Neuron (in vitro differentiated cells): ENCODE results near the gene EIF4E.
"Not testable (repeated sequence)": the region's sequence is repeated elsewhere in the genome, so short reads cannot be mapped to it uniquely, and the experiment has no call there.

Experiments used
- H2AFZ ChIP-seq: one replicate; pipeline ENCODE4 v1.6.1; 2013; ENCODE audit warnings: low read depth, mild to moderate bottlenecking, inconsistent platforms, low read length, moderate library complexity
- H3K27me3 ChIP-seq: one replicate; pipeline ENCODE4 v1.6.1; 2013; ENCODE audit warnings: low read length; ENCODE audit not compliant: insufficient read depth
- H3K36me3 ChIP-seq: one replicate; pipeline ENCODE4 v1.6.1; 2013; ENCODE audit warnings: low read length; ENCODE audit not compliant: insufficient read depth
- H3K4me1 ChIP-seq: one replicate; pipeline ENCODE4 v1.6.1; 2013; ENCODE audit warnings: low read length; ENCODE audit not compliant: insufficient read depth
- H3K4me3 ChIP-seq: 2 replicates; pipeline ENCODE4 v1.5.1; 2013; ENCODE audit warnings: mild to moderate bottlenecking, low read length, moderate library complexity
- H3K9me3 ChIP-seq: one replicate; pipeline ENCODE4 v1.6.1; 2013; ENCODE audit warnings: low read length

EIF4E gene

GRCh38 chr4:98848448-98848847, 80.5 kb downstream of the EIF4E start:
- H3K4me3 ChIP-seq, result no peak overlapping the region
- H3K27me3 ChIP-seq, result no peaks in the 10 kb centered on the region
- no peaks in the 10 kb centered on the region for H3K4me1 ChIP-seq
- H3K9me3 ChIP-seq, result no peaks in the 10 kb centered on the region
- no peak overlapping the region for H2AFZ ChIP-seq
- H3K36me3 ChIP-seq, result no peaks in the 10 kb centered on the region

- Histone ChIP-seq H3K9me3 (no peaks in the 10 kb centered on the region), H2AFZ (no peak overlapping the region), H3K27me3 (no peaks in the 10 kb centered on the region), H3K36me3 (no peaks in the 10 kb centered on the region), H3K4me3 (no peak overlapping the region), H3K4me1 (no peaks in the 10 kb centered on the region)
Measured at GRCh38 chr4:98845960-98846359, 83.0 kb downstream of the EIF4E start.

GRCh38 chr4:98842917-98843316, 86.0 kb downstream of the EIF4E start:
- not testable (repeated sequence) for H3K36me3 ChIP-seq, H3K27me3 ChIP-seq, H3K9me3 ChIP-seq, H2AFZ ChIP-seq, H3K4me1 ChIP-seq, H3K4me3 ChIP-seq

- H3K9me3 ChIP-seq, result no peaks in the 10 kb centered on the region
- no peak overlapping the region for H3K4me3 ChIP-seq
- H3K36me3 ChIP-seq, result no peaks in the 10 kb centered on the region
- no peaks in the 10 kb centered on the region for H3K27me3 ChIP-seq
- no peaks in the 10 kb centered on the region for H3K4me1 ChIP-seq
- H2AFZ ChIP-seq, result no peak overlapping the region
Measured at GRCh38 chr4:98838977-98839618, 89.8 kb downstream of the EIF4E start.

- Histone ChIP-seq H3K27me3 (no peaks in the 10 kb centered on the region), H3K36me3 (no peaks in the 10 kb centered on the region)
Measured at GRCh38 chr4:98838531-98838930, 90.4 kb downstream of the EIF4E start.

GRCh38 chr4:98833384-98833783, 95.5 kb downstream of the EIF4E start:
- H3K36me3 ChIP-seq, result no peaks in the 10 kb centered on the region
- H3K4me3 ChIP-seq, result no peak overlapping the region
- H3K4me1 ChIP-seq, result no peaks in the 10 kb centered on the region
- H3K9me3 ChIP-seq, result no peaks in the 10 kb centered on the region
- H2AFZ ChIP-seq, result no peak overlapping the region
- no peaks in the 10 kb centered on the region for H3K27me3 ChIP-seq

More at GRCh38 chr4:98838531-98838930, 90.4 kb downstream of the EIF4E start:
- H3K9me3 ChIP-seq, result no peaks in the 10 kb centered on the region
- H2AFZ ChIP-seq, result no peak overlapping the region
- no peak overlapping the region for H3K4me3 ChIP-seq
- H3K4me1 ChIP-seq, result no peaks in the 10 kb centered on the region

GRCh38 chr4:98831036-98831435, 97.9 kb downstream of the EIF4E start:
- H3K27me3 ChIP-seq, H3K4me3 ChIP-seq, H3K36me3 ChIP-seq, H3K9me3 ChIP-seq, H3K4me1 ChIP-seq, H2AFZ ChIP-seq: not testable (repeated sequence)
